ENCODE data around the gene GRAMD1A. TPM values are rescaled to one million over a fixed set of nuclear protein-coding genes. Genes with fewer than 3 reads are reported as not detected.
A peak's percentile ranks its signal among the peaks of the same experiment; 100 is the strongest.
"Not testable (repeated sequence)": the region's sequence is repeated elsewhere in the genome, so short reads cannot be mapped to it uniquely, and the experiment has no call there.

The GRAMD1A gene
- total RNA-seq, 1 donor from 2014 or later, result 88.0 TPM

DNA sequence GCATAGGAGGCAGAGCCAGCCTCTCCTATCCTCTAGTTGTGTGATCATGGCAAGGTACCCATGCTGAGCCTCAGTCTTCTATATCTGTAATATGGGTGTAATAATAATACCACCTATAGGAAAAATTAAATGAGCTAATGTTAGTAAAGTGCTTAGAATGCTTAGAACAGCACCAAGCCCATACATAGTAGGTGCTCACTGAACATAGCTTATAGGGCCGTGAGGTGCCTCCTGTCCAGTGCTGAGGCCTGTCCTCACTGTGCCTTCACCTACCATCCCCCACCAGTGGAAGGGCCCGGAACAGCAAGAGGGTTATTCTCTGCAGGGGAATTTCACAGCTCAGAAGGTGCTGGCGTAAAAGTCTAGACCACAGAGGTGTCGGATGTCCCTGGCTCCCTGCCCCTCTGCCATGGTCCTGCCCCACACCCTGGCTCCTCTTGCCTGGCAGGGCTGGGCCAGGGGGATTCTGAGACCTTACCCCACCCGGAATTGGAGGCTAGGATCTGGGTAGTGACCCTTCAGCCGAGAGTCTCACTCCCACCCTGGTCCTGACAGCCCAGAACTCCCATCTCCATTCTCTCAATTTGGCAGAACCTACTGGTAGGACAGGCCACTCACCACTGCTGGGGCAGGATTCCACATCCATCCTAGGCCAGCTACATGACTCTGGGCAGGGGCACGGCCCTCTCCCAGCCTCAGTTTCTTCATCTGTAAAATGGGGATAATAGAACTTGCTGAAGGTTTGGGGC lies 27.9 kb downstream of the GRAMD1A start:
- Histone ChIP-seq H3K36me3 (ENCODE audit: control insufficient read depth, insufficient read depth, low read length) (peaks cover 2% of the 10 kb centered on the region), H3K4me3 (ENCODE audit: low read depth, low read length) (no peak overlapping the region), H3K27me3 (ENCODE audit: control insufficient read depth, insufficient read depth, low read length) (peaks cover 6% of the 10 kb centered on the region)
- no peak for DNase-seq (ENCODE audit: low read depth)
- TF ChIP-seq, protein P1, sequence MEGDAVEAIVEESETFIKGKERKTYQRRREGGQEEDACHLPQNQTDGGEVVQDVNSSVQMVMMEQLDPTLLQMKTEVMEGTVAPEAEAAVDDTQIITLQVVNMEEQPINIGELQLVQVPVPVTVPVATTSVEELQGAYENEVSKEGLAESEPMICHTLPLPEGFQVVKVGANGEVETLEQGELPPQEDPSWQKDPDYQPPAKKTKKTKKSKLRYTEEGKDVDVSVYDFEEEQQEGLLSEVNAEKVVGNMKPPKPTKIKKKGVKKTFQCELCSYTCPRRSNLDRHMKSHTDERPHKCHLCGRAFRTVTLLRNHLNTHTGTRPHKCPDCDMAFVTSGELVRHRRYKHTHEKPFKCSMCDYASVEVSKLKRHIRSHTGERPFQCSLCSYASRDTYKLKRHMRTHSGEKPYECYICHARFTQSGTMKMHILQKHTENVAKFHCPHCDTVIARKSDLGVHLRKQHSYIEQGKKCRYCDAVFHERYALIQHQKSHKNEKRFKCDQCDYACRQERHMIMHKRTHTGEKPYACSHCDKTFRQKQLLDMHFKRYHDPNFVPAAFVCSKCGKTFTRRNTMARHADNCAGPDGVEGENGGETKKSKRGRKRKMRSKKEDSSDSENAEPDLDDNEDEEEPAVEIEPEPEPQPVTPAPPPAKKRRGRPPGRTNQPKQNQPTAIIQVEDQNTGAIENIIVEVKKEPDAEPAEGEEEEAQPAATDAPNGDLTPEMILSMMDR (IDR thresholded peaks at IDR 0.05; ENCODE audit: insufficient read depth, low read length, poor library complexity, severe bottlenecking), result no peak

DNA sequence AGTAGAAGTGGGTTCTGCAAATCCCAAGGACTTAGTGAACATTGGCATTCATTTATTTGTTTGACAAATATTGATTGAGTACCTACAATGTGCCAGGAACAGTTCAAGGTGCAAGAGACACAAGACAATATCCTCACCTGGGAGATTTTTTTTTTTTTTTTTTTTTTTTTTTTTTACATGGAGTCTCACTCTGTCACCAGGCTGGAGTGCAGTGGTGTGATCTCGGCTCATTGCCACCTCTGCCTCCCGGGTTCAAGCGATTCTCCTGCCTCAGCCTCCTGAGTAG lies 28.4 kb downstream of the GRAMD1A start:
- not testable (repeated sequence) for H3K4me3 ChIP-seq (ENCODE audit: low read depth, low read length); H3K36me3 ChIP-seq (ENCODE audit: control insufficient read depth, insufficient read depth, low read length); H3K27me3 ChIP-seq (ENCODE audit: control insufficient read depth, insufficient read depth, low read length); DNase-seq (ENCODE audit: low read depth)

- not testable (repeated sequence) for DNase-seq (ENCODE audit: low read depth); H3K4me3 ChIP-seq (ENCODE audit: low read depth, low read length); H3K36me3 ChIP-seq (ENCODE audit: control insufficient read depth, insufficient read depth, low read length); H3K27me3 ChIP-seq (ENCODE audit: control insufficient read depth, insufficient read depth, low read length)
Measured at GRCh38 chr19:35029275-35029736, 29.2 kb downstream of the GRAMD1A start.

- H3K27me3 ChIP-seq (ENCODE audit: control insufficient read depth, insufficient read depth, low read length), result peaks cover 6% of the 10 kb centered on the region
- TF ChIP-seq, protein P1 (IDR thresholded peaks at IDR 0.05; ENCODE audit: insufficient read depth, low read length, poor library complexity, severe bottlenecking), result no peak
- H3K36me3 ChIP-seq (ENCODE audit: control insufficient read depth, insufficient read depth, low read length), result peaks cover 2% of the 10 kb centered on the region
- no peak for DNase-seq (ENCODE audit: low read depth)
- H3K4me3 ChIP-seq (ENCODE audit: low read depth, low read length), result peak overlapping the region; percentile 12
Measured at GRCh38 chr19:35029737-35030256, 29.7 kb downstream of the GRAMD1A start.

- TF ChIP-seq, protein P1 (IDR thresholded peaks at IDR 0.05; ENCODE audit: insufficient read depth, low read length, poor library complexity, severe bottlenecking), result no peak
- H3K4me3 ChIP-seq (ENCODE audit: low read depth, low read length), result peak within 1 kb of the TSS; percentile 41
- no peak for DNase-seq (ENCODE audit: low read depth)
- peaks cover 2% of the 10 kb centered on the region for H3K36me3 ChIP-seq (ENCODE audit: control insufficient read depth, insufficient read depth, low read length)
- H3K27me3 ChIP-seq (ENCODE audit: control insufficient read depth, insufficient read depth, low read length), result peaks cover 6% of the 10 kb centered on the region
Measured at GRCh38 chr19:35030257-35031071, 30.3 kb downstream of the GRAMD1A start, which contains the start of gene SCN1B. TSS of gene SCN1B (plus strand) at chr19:35030470. CDS start at chr19:35030821, 351 bp downstream.

DNA sequence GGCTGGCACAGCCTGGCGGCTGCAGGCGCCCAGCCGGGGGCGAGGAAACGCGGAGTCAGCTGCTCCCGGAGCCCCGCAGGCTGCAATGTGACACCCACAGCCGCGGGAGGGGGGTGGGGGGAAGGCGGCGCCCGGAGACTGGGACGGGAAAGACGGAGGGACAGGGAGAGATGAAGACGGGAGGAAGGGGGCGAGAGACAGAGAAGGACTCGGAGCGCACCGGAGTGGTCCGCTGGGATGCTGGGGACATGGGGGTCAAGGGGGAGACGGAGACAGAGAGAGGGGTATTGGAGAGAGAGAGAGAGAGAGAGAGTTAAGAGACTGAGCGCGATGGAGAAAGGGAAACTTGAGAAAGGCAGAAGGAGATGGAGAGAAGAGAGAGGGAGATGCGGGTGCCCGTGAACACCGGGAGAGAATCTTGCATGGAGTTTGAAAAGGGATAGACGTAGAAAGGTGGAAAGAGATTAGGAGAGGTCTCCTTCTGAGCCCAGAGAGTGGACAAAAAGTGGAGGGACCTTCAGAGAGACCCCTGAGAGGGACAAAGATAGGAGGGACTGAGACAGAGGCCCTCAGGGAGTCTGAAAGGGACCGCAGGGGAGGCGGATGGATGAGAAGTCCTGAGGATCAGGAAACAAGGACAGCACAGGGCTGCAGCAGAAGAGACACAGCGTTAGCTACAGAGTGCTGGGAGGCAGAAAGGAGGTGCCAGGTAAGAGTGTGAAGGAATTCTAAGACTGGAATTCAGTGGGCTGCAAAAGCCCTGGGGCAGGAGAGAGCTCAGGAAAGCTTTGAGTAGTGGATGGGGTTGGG lies 31.2 kb downstream of the GRAMD1A start:
- peaks cover 6% of the 10 kb centered on the region for H3K27me3 ChIP-seq (ENCODE audit: control insufficient read depth, insufficient read depth, low read length)
- H3K4me3 ChIP-seq (ENCODE audit: low read depth, low read length), result peak overlapping the region; percentile 41
- no peak for DNase-seq (ENCODE audit: low read depth)
- H3K36me3 ChIP-seq (ENCODE audit: control insufficient read depth, insufficient read depth, low read length), result no peaks in the 10 kb centered on the region
- TF ChIP-seq, protein P1 (IDR thresholded peaks at IDR 0.05; ENCODE audit: insufficient read depth, low read length, poor library complexity, severe bottlenecking), result no peak

Measured in kidney epithelial cell (primary cell).